B cell (primary cell): ENCODE measurements around the gene TBX15. TPM values are rescaled to one million over a fixed set of nuclear protein-coding genes. Genes with fewer than 3 reads are reported as not detected.
A peak's percentile ranks its signal among the peaks of the same experiment; 100 is the strongest.

Experiments
- ATAC-seq: fragments of 200-7000 bp; cut with Tn5 transposase; one replicate; pipeline ENCODE4 v1.10.0; 2021; ENCODE audit warnings: low read depth, mild to moderate bottlenecking, moderate number of reproducible peaks, moderate library complexity
- CTCF ChIA-PET: fragments of 350-600 bp; sonication (Branson Sonifier 250); formaldehyde crosslinking; loops from one replicate; lab custom pipeline; 2021; ENCODE audit warnings: antibody characterized with exemption, inconsistent platforms; lab: Charles Lee
- POLR2A ChIA-PET: fragments of 350-600 bp; sonication (Branson Sonifier 250); formaldehyde crosslinking; loops from one replicate; lab custom pipeline; 2021; ENCODE audit warnings: antibody characterized with exemption; lab: Charles Lee
- DNase-seq: peaks from one replicate; pipeline ENCODE4 v3.0.0; 2013
- H2AFZ ChIP-seq: 2 replicates; pipeline ENCODE4 v1.6.1; 2012; ENCODE audit warnings: mild to moderate bottlenecking, low read depth, low read length; ENCODE audit not compliant: insufficient read depth, poor library complexity, severe bottlenecking
- H3K27ac ChIP-seq, 2 donors: 1 replicate in 1 of 2; 2 replicates in 1 of 2; pipeline ENCODE4 v1.5.1; 2012 to 2013; ENCODE audit warnings: low read length in 2 of 2, mild to moderate bottlenecking in 2 of 2, moderate library complexity in 1 of 2
- H3K27me3 ChIP-seq, 4 experiments: fragments of 200-600 bp in 1 of 4; sonication (generic) in 1 of 4; replicated peaks in 1 of 4; 1 replicate in 2 of 4; 2 replicates in 2 of 4; pipeline versions ENCODE4 v1.6.1 to v1.7.0; 2013 to 2016; ENCODE audit warnings: low read length in 3 of 4, mild to moderate bottlenecking in 2 of 4, mixed read lengths in 1 of 4, moderate library complexity in 1 of 4; ENCODE audit not compliant: insufficient read depth in 4 of 4, control insufficient read depth in 3 of 4; ENCODE audit errors: control extremely low read depth in 1 of 4
- H3K36me3 ChIP-seq, 2 experiments: replicated peaks in 1 of 2; 1 replicate in 1 of 2; 2 replicates in 1 of 2; pipeline versions ENCODE4 v1.6.1 to v1.7.1; 2013; ENCODE audit warnings: low read length in 1 of 2; ENCODE audit not compliant: insufficient read depth in 2 of 2, control insufficient read depth in 1 of 2; ENCODE audit errors: control extremely low read depth in 1 of 2, extremely low read depth in 1 of 2
- H3K4me1 ChIP-seq, 2 donors: fragments of 200-600 bp in 1 of 2; sonication (generic) in 1 of 2; 1 replicate in 1 of 2; 2 replicates in 1 of 2; pipeline versions ENCODE4 v1.5.1 to v1.6.1; 2013 to 2017; ENCODE audit warnings: low read length in 2 of 2; ENCODE audit not compliant: control insufficient read depth in 2 of 2, insufficient read depth in 2 of 2
- H3K4me2 ChIP-seq: replicated peaks from 2 replicates; pipeline ENCODE3; 2012; ENCODE audit warnings: mild to moderate bottlenecking, low read depth, low read length; ENCODE audit not compliant: poor library complexity, severe bottlenecking
- H3K4me3 ChIP-seq, 5 experiments: fragments of 200-600 bp in 1 of 5; sonication (generic) in 1 of 5; 1 replicate in 3 of 5; 2 replicates in 2 of 5; pipeline versions ENCODE4 v1.5.1 to v1.7.0; 2011 to 2016; ENCODE audit warnings: low read length in 4 of 5, mild to moderate bottlenecking in 4 of 5, low read depth in 2 of 5, control low read depth in 1 of 5, moderate library complexity in 1 of 5; ENCODE audit not compliant: insufficient read depth in 1 of 5; ENCODE audit errors: control extremely low read depth in 1 of 5, extremely low read depth in 1 of 5
- H3K79me2 ChIP-seq: fragments of 200-600 bp; sonication (generic); one replicate; pipeline ENCODE4 v1.6.0; 2016; ENCODE audit warnings: low read length; ENCODE audit not compliant: control insufficient read depth, insufficient read depth
- H3K9ac ChIP-seq: fragments of 200-600 bp; sonication (generic); 2 replicates; pipeline ENCODE4 v1.6.1; 2017; ENCODE audit warnings: mild to moderate bottlenecking, low read length, moderate library complexity
- H3K9me3 ChIP-seq, 3 donors: one replicate each; pipeline versions ENCODE4 v1.6.1 to v1.7.1; 2013; ENCODE audit warnings: low read length in 2 of 3; ENCODE audit not compliant: control insufficient read depth in 2 of 3, insufficient read depth in 1 of 3; ENCODE audit errors: control extremely low read depth in 1 of 3
- H4K20me1 ChIP-seq: 2 replicates; pipeline ENCODE4 v1.6.0; 2012; ENCODE audit warnings: mild to moderate bottlenecking, low read length; ENCODE audit not compliant: insufficient read depth, control insufficient read depth, poor library complexity, severe bottlenecking
- H3K27ac Mint-ChIP-seq: one replicate; pipeline ENCODE4 v1.8.0; 2021; ENCODE audit warnings: mixed read lengths
- H3K27me3 Mint-ChIP-seq: one replicate; pipeline ENCODE4 v1.8.0; 2021; ENCODE audit warnings: mixed read lengths
- H3K4me1 Mint-ChIP-seq: one replicate; pipeline ENCODE4 v1.8.0; 2021; ENCODE audit warnings: mixed read lengths
- H3K4me3 Mint-ChIP-seq: one replicate; pipeline ENCODE4 v1.8.0; 2021; ENCODE audit warnings: mixed read lengths
- H3K9me3 Mint-ChIP-seq: one replicate; pipeline ENCODE4 v1.8.0; 2022; ENCODE audit warnings: mixed read lengths; ENCODE audit not compliant: insufficient read depth
- CTCF ChIP-seq: fragments of 200-600 bp; IDR thresholded peaks from one replicate; pipeline ENCODE4 v1.8.0; 2022; ENCODE audit warnings: antibody characterized with exemption, mild to moderate bottlenecking
- EZH2 ChIP-seq: IDR thresholded peaks from 2 replicates; pipeline ENCODE4 v1.6.1; 2012; ENCODE audit warnings: borderline replicate concordance, low read depth, mild to moderate bottlenecking, moderate library complexity, low read length; ENCODE audit not compliant: insufficient read depth, poor library complexity, severe bottlenecking
- WGBS: methylation state at CpG from one replicate; pipeline ENCODE4 v1.1.5; 2013; ENCODE audit warnings: missing lambda C conversion rate; ENCODE audit not compliant: insufficient coverage; 5-methylcytosine and 5-hydroxymethylcytosine counted together
- intact Hi-C: fragments of 100-400 bp; cut with micrococcal nuclease; formaldehyde crosslinking; loops from one replicate; pipeline ENCODE4 v1.10.0; 2022
- polyA plus RNA-seq: library from polyadenylated mRNA; depleted of rRNA; stranded (reverse); fragments of >200 nt; gene quantifications from 2 replicates; pipeline ENCODE4 v1.2.3, GENCODE V29; 2012
- total RNA-seq, 2 donors: library from RNA; stranded (reverse); fragments of 120-200 nt in 1 of 2; gene quantifications; 1 replicate in 1 of 2; 2 replicates in 1 of 2; pipeline versions ENCODE4 v1.2.3 to v1.2.4, GENCODE V29; 2013 to 2022

TBX15 gene
- total and polyA plus RNA-seq, 2 donors (not counting 1 experiment from before 2014, with no cell fraction given), result 0.03 to 0.15 TPM

- Histone ChIP-seq H3K4me1 (peaks cover 37 to 51% of the 10 kb centered on the region in 2 donors), H3K9me3 (peaks cover 2 to 56% (median 25%) of the 10 kb centered on the region in 3 donors), H3K79me2 (no peaks in the 10 kb centered on the region), H3K9ac (no peak overlapping the region), H3K27me3 (peaks cover 1 to 90% (median 77%) of the 10 kb centered on the region in 4 experiments), H3K36me3 (no peaks in the 10 kb centered on the region), H2AFZ (no peak overlapping the region), H3K4me3 (no peak overlapping the region), H4K20me1 (no peaks in the 10 kb centered on the region), H3K4me2 (no peak overlapping the region), H3K27ac (no peak overlapping the region)
- H3K27me3 Mint-ChIP-seq, result peaks cover 80% of the 10 kb centered on the region
- DNase-seq (no peak), ATAC-seq (no peak)
- ChIA-PET CTCF (no interaction called here), POLR2A (no interaction called here)
- WGBS, result no CpG with 5 or more reads among the region's 1 CpG
- no peak for TF ChIP-seq EZH2
- H3K9me3 Mint-ChIP-seq, result no peaks in the 10 kb centered on the region
- intact Hi-C loops, result no loop called here
- H3K27ac Mint-ChIP-seq, result no peak overlapping the region
- H3K4me3 Mint-ChIP-seq, result no peak overlapping the region
- H3K4me1 Mint-ChIP-seq, result peaks cover 36% of the 10 kb centered on the region
Observed at GRCh38 chr1:118981436-118981835, 6.7 kb downstream of the TBX15 start.

GRCh38 chr1:118979754-118980575 lies 8.2 kb downstream of the TBX15 start:
- Mint-ChIP-seq H3K4me3 (peak overlapping the region; percentile 47), H3K27me3 (peaks cover 74% of the 10 kb centered on the region), H3K4me1 (peaks cover 26% of the 10 kb centered on the region), H3K27ac (no peak overlapping the region), H3K9me3 (no peaks in the 10 kb centered on the region)
- intact Hi-C loops, result no loop called here
- ChIA-PET POLR2A (no interaction called here), CTCF (no interaction called here)
- 10% methylated on average over 50 of the region's 59 CpGs for WGBS
- ATAC-seq, result no peak
- Histone ChIP-seq H3K36me3 (no peaks in the 10 kb centered on the region), H4K20me1 (no peaks in the 10 kb centered on the region), H3K27ac (no peak overlapping the region), H3K4me1 (peaks cover 23 to 37% of the 10 kb centered on the region in 2 donors), H3K27me3 (peaks cover 1 to 83% (median 64%) of the 10 kb centered on the region in 4 experiments), H3K9me3 (peaks cover 4 to 41% (median 11%) of the 10 kb centered on the region in 3 donors), H3K4me2 (peak overlapping the region; percentile 40), H3K79me2 (no peaks in the 10 kb centered on the region), H2AFZ (no peak overlapping the region), H3K4me3 (peak overlapping the region in 1 of 5 experiments; percentile 8), H3K9ac (no peak overlapping the region)
- TF ChIP-seq CTCF (no peak), EZH2 (no peak)
- DNase-seq, result peak; percentile 7
